K562 (cell line): ENCODE data around the gene NBEA. TPM values are rescaled to one million over a fixed set of nuclear protein-coding genes. Genes with fewer than 3 reads are reported as not detected.

ENCODE experiments used
- NFXL1 ChIP-seq: fragments of 450-650 bp; formaldehyde crosslinking; IDR thresholded peaks from 2 replicates; pipeline ENCODE4 v1.4.0; 2021; ENCODE audit warnings: mild to moderate bottlenecking
- NR2C1 ChIP-seq, 2 experiments: fragments of 450-650 bp; IDR thresholded peaks; 2 replicates each; pipeline ENCODE4 v1.6.1; 2017; ENCODE audit warnings: mild to moderate bottlenecking in 2 of 2, antibody characterized with exemption in 1 of 2, inconsistent platforms in 1 of 2, missing compliant biosample characterization in 1 of 2, missing genetic modification characterization in 1 of 2
- PHF8 ChIP-seq: fragments of 200-600 bp; sonication (generic); IDR thresholded peaks from 2 replicates; pipeline ENCODE4 v1.6.1; 2012; ENCODE audit warnings: mixed run types, mild to moderate bottlenecking, inconsistent platforms, low read length, moderate library complexity, borderline replicate concordance
- TAF9B ChIP-seq: fragments of 450-650 bp; IDR thresholded peaks from 2 replicates; pipeline ENCODE4 v1.6.1; 2018; ENCODE audit warnings: mild to moderate bottlenecking; ENCODE audit not compliant: partially characterized antibody
- ZBTB17 ChIP-seq: fragments of 450-650 bp; formaldehyde crosslinking; IDR thresholded peaks from 2 replicates; pipeline ENCODE4 v1.4.0; 2020; ENCODE audit warnings: mild to moderate bottlenecking
- ZNF79 ChIP-seq: fragments of 250-450 bp; sonication (Bioruptor Pico); IDR thresholded peaks from 2 replicates; pipeline ENCODE4 v1.4.0; 2020; ENCODE audit warnings: low read depth, mild to moderate bottlenecking, moderate library complexity
- polyA plus RNA-seq, 8 experiments: library from polyadenylated mRNA; depleted of rRNA in 4 of 8; stranded (reverse) in 5 of 8; unstranded in 3 of 8; fragments of >200 nt; fragmentation: Nextera tagmentation in 2 of 8; fragmentation: Illumina TruSeq in 1 of 8; extraction: Ambion mirVana in 2 of 8; extraction: Trizol in 1 of 8; gene quantifications; 2 replicates each; pipeline versions ENCODE4 v1.2.1 to v1.2.3, GENCODE V29; 2011 to 2014; ENCODE audit warnings: inconsistent platforms in 1 of 8, missing spikeins in 1 of 8
- total RNA-seq, 7 experiments: library from RNA; depleted of rRNA in 6 of 7; stranded (reverse); fragments of >200 nt in 6 of 7; fragmentation: Illumina TruSeq in 2 of 7; extraction: Trizol in 2 of 7; gene quantifications; 2 replicates each; pipeline versions ENCODE4 v1.2.1 to v1.2.3, GENCODE V29; 2011 to 2021; ENCODE audit warnings: low replicate concordance in 1 of 7
- TF ChIP-seq, protein P1 (sequence below): fragments of 450-650 bp; IDR thresholded peaks from 2 replicates; pipeline ENCODE4 v1.6.1; 2017; ENCODE audit warnings: antibody characterized with exemption
- TF ChIP-seq, protein P2 (sequence below): fragments of 450-650 bp; IDR thresholded peaks from 2 replicates; pipeline ENCODE4 v1.6.1; 2017; ENCODE audit warnings: antibody characterized with exemption, mild to moderate bottlenecking

The NBEA gene
- total and polyA plus RNA-seq, 9 of the 15 experiments (the other 6 are each of a cell fraction or from before 2014, with no cell fraction given) = 0.03 to 0.94 (median 0.05) TPM; not detected in 2

- TF ChIP-seq, protein P1, sequence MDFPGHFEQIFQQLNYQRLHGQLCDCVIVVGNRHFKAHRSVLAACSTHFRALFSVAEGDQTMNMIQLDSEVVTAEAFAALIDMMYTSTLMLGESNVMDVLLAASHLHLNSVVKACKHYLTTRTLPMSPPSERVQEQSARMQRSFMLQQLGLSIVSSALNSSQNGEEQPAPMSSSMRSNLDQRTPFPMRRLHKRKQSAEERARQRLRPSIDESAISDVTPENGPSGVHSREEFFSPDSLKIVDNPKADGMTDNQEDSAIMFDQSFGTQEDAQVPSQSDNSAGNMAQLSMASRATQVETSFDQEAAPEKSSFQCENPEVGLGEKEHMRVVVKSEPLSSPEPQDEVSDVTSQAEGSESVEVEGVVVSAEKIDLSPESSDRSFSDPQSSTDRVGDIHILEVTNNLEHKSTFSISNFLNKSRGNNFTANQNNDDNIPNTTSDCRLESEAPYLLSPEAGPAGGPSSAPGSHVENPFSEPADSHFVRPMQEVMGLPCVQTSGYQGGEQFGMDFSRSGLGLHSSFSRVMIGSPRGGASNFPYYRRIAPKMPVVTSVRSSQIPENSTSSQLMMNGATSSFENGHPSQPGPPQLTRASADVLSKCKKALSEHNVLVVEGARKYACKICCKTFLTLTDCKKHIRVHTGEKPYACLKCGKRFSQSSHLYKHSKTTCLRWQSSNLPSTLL = no peak
- TF ChIP-seq TAF9B (no peak), PHF8 (no peak), ZNF79 (CRISPR knock-in tag) (no peak), NFXL1 (no peak), ZBTB17 (no peak), NR2C1 (IDR thresholded peaks at IDR 0.05) (no peak), NR2C1 (tag; IDR thresholded peaks at IDR 0.05) (no peak)
- TF ChIP-seq, protein P2, sequence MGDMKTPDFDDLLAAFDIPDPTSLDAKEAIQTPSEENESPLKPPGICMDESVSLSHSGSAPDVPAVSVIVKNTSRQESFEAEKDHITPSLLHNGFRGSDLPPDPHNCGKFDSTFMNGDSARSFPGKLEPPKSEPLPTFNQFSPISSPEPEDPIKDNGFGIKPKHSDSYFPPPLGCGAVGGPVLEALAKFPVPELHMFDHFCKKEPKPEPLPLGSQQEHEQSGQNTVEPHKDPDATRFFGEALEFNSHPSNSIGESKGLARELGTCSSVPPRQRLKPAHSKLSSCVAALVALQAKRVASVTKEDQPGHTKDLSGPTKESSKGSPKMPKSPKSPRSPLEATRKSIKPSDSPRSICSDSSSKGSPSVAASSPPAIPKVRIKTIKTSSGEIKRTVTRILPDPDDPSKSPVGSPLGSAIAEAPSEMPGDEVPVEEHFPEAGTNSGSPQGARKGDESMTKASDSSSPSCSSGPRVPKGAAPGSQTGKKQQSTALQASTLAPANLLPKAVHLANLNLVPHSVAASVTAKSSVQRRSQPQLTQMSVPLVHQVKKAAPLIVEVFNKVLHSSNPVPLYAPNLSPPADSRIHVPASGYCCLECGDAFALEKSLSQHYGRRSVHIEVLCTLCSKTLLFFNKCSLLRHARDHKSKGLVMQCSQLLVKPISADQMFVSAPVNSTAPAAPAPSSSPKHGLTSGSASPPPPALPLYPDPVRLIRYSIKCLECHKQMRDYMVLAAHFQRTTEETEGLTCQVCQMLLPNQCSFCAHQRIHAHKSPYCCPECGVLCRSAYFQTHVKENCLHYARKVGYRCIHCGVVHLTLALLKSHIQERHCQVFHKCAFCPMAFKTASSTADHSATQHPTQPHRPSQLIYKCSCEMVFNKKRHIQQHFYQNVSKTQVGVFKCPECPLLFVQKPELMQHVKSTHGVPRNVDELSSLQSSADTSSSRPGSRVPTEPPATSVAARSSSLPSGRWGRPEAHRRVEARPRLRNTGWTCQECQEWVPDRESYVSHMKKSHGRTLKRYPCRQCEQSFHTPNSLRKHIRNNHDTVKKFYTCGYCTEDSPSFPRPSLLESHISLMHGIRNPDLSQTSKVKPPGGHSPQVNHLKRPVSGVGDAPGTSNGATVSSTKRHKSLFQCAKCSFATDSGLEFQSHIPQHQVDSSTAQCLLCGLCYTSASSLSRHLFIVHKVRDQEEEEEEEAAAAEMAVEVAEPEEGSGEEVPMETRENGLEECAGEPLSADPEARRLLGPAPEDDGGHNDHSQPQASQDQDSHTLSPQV = no peak
These were observed 610.2 kb downstream of the NBEA start (continued) for GRCh38 chr13:35552172-35552844.
